Ishikawa (cell line): ENCODE data around the gene CCDC180.

Experiments
- CREB1 ChIP-seq: IDR thresholded peaks from 2 replicates; pipeline ENCODE4 v1.6.1; 2012; ENCODE audit warnings: low read depth
- EGR1 ChIP-seq: IDR thresholded peaks from 2 replicates; pipeline ENCODE4 v1.6.1; 2012
- EP300 ChIP-seq: IDR thresholded peaks from 2 replicates; pipeline ENCODE4 v1.6.1; 2012; ENCODE audit warnings: borderline replicate concordance
- NFIC ChIP-seq: IDR thresholded peaks from 2 replicates; pipeline ENCODE4 v1.6.1; 2012
- TF ChIP-seq, protein P1 (sequence below): IDR thresholded peaks from 2 replicates; pipeline ENCODE4 v1.6.1; 2012; ENCODE audit warnings: low read depth, mild to moderate bottlenecking
- TF ChIP-seq, protein P2 (sequence below): IDR thresholded peaks from 2 replicates; pipeline ENCODE4 v1.6.1; 2012
- TF ChIP-seq, protein P3 (sequence below): IDR thresholded peaks from 2 replicates; pipeline ENCODE4 v1.6.1; 2012

DNA sequence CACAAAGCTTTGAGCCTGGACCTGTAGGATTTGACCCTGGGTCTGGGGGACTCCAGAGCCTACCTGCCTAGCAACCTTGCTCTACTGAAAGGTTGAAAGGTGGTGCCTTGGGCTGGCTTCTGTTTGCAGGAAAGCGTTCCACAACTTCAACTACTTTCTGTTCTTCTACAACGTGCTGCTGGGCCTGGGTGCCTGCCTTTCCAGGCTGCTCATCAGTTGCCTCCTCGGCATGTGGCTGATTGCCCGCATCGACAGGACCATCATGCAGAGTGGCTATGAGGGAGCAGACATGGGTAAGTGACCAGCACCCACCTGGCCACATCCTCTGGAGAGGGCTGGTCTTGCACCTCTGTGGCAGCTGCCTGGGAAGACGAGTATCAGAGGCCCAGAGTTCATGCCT is 13.6 kb upstream of the CCDC180 start:
- no peak for TF ChIP-seq NFIC
- TF ChIP-seq EP300: no peak
- TF ChIP-seq, protein P1, sequence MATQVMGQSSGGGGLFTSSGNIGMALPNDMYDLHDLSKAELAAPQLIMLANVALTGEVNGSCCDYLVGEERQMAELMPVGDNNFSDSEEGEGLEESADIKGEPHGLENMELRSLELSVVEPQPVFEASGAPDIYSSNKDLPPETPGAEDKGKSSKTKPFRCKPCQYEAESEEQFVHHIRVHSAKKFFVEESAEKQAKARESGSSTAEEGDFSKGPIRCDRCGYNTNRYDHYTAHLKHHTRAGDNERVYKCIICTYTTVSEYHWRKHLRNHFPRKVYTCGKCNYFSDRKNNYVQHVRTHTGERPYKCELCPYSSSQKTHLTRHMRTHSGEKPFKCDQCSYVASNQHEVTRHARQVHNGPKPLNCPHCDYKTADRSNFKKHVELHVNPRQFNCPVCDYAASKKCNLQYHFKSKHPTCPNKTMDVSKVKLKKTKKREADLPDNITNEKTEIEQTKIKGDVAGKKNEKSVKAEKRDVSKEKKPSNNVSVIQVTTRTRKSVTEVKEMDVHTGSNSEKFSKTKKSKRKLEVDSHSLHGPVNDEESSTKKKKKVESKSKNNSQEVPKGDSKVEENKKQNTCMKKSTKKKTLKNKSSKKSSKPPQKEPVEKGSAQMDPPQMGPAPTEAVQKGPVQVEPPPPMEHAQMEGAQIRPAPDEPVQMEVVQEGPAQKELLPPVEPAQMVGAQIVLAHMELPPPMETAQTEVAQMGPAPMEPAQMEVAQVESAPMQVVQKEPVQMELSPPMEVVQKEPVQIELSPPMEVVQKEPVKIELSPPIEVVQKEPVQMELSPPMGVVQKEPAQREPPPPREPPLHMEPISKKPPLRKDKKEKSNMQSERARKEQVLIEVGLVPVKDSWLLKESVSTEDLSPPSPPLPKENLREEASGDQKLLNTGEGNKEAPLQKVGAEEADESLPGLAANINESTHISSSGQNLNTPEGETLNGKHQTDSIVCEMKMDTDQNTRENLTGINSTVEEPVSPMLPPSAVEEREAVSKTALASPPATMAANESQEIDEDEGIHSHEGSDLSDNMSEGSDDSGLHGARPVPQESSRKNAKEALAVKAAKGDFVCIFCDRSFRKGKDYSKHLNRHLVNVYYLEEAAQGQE: no peak
- TF ChIP-seq, protein P2, sequence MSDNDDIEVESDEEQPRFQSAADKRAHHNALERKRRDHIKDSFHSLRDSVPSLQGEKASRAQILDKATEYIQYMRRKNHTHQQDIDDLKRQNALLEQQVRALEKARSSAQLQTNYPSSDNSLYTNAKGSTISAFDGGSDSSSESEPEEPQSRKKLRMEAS: no peak
- TF ChIP-seq CREB1: no peak
- TF ChIP-seq, protein P3, sequence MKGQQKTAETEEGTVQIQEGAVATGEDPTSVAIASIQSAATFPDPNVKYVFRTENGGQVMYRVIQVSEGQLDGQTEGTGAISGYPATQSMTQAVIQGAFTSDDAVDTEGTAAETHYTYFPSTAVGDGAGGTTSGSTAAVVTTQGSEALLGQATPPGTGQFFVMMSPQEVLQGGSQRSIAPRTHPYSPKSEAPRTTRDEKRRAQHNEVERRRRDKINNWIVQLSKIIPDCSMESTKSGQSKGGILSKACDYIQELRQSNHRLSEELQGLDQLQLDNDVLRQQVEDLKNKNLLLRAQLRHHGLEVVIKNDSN: no peak
- no peak for TF ChIP-seq EGR1
